Glutamatergic neuron (in vitro differentiated cells): Measurements from ENCODE around the gene FKRP. TPM values are rescaled to one million over a fixed set of nuclear protein-coding genes. Genes with fewer than 3 reads are reported as not detected.

Experiments used
- DNase-seq: peaks from one replicate; pipeline ENCODE4 v3.0.0; 2022
- H3K27ac Mint-ChIP-seq: one replicate; pipeline ENCODE4 v1.8.0; 2020; ENCODE audit warnings: mild to moderate bottlenecking, mixed read lengths, inconsistent platforms; ENCODE audit not compliant: unreplicated experiment
- H3K27me3 Mint-ChIP-seq: one replicate; pipeline ENCODE4 v1.8.0; 2020; ENCODE audit warnings: mild to moderate bottlenecking, moderate library complexity, mixed read lengths, inconsistent platforms; ENCODE audit not compliant: unreplicated experiment
- H3K36me3 Mint-ChIP-seq: one replicate; pipeline ENCODE4 v1.8.0; 2020; ENCODE audit warnings: mild to moderate bottlenecking, mixed read lengths, inconsistent platforms; ENCODE audit not compliant: unreplicated experiment
- H3K4me1 Mint-ChIP-seq: one replicate; pipeline ENCODE4 v1.8.0; 2020; ENCODE audit warnings: mild to moderate bottlenecking, low read depth, mixed read lengths, inconsistent platforms; ENCODE audit not compliant: unreplicated experiment
- H3K4me3 Mint-ChIP-seq: one replicate; pipeline ENCODE4 v1.8.0; 2020; ENCODE audit warnings: mild to moderate bottlenecking, mixed read lengths, inconsistent platforms; ENCODE audit not compliant: unreplicated experiment
- H3K9me3 Mint-ChIP-seq: one replicate; pipeline ENCODE4 v1.8.0; 2020; ENCODE audit warnings: mild to moderate bottlenecking, moderate library complexity, mixed read lengths, inconsistent platforms; ENCODE audit not compliant: unreplicated experiment
- total RNA-seq: library from RNA; stranded (reverse); fragmentation: NEBNext Ultra II Directional; extraction: Animal tissue kit (Norgen Biotek cat#: 25700); gene quantifications from one replicate; pipeline ENCODE4 v1.2.1, GENCODE V29; 2021; ENCODE audit not compliant: unreplicated experiment
- TF ChIP-seq, protein P1 (sequence below): fragments of 200-600 bp; sonication (generic); IDR thresholded peaks from one replicate; pipeline ENCODE4 v1.5.0; 2021; ENCODE audit not compliant: partially characterized antibody, unreplicated experiment

The FKRP gene
- total RNA-seq, 1 donor from 2014 or later = 46.6 TPM

DNA sequence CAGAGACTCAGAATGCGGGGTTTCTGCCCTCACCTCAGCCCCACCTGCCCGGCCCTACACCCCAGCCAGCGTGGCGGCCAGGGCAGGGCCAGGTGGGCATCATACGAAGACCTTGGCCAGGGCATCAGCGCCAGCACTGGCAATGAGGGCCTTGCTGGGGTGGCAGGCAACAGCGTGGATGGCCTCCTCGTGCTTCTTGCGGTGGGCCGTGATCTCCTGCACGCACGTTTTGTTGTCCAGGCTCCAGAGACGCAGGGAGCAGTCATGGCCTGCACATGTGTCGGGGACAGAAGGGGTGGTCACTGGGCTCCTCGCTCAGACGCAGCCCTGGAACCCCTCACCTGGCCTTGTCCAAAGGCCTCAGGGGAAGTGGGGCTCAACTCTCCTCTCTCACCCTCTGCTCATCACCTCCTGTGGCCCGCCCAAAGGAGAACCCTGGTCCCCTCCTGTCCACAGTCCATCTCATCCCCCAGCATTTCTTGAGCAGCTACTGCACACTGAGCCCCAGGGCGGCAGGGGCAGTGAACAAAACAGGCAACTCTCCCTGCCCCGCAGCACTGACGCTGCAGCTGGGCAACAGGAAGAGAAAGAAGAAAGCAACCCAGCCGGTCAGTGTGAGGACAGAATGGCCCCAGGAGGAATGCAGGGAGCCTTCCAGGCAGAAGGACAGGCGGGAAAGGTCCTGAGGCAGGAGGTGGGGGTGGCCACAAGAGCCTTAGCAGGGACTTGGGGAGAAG, 25.2 kb upstream of the FKRP start:
- DNase-seq = no peak
- Mint-ChIP-seq H3K27me3 (peaks cover 11% of the 10 kb centered on the region), H3K27ac (peak overlapping the region; percentile 60), H3K4me3 (no peak overlapping the region), H3K4me1 (peaks cover 19% of the 10 kb centered on the region), H3K9me3 (peaks cover 10% of the 10 kb centered on the region), H3K36me3 (no peaks in the 10 kb centered on the region)
- TF ChIP-seq, protein P1, sequence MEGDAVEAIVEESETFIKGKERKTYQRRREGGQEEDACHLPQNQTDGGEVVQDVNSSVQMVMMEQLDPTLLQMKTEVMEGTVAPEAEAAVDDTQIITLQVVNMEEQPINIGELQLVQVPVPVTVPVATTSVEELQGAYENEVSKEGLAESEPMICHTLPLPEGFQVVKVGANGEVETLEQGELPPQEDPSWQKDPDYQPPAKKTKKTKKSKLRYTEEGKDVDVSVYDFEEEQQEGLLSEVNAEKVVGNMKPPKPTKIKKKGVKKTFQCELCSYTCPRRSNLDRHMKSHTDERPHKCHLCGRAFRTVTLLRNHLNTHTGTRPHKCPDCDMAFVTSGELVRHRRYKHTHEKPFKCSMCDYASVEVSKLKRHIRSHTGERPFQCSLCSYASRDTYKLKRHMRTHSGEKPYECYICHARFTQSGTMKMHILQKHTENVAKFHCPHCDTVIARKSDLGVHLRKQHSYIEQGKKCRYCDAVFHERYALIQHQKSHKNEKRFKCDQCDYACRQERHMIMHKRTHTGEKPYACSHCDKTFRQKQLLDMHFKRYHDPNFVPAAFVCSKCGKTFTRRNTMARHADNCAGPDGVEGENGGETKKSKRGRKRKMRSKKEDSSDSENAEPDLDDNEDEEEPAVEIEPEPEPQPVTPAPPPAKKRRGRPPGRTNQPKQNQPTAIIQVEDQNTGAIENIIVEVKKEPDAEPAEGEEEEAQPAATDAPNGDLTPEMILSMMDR = no peak

DNA sequence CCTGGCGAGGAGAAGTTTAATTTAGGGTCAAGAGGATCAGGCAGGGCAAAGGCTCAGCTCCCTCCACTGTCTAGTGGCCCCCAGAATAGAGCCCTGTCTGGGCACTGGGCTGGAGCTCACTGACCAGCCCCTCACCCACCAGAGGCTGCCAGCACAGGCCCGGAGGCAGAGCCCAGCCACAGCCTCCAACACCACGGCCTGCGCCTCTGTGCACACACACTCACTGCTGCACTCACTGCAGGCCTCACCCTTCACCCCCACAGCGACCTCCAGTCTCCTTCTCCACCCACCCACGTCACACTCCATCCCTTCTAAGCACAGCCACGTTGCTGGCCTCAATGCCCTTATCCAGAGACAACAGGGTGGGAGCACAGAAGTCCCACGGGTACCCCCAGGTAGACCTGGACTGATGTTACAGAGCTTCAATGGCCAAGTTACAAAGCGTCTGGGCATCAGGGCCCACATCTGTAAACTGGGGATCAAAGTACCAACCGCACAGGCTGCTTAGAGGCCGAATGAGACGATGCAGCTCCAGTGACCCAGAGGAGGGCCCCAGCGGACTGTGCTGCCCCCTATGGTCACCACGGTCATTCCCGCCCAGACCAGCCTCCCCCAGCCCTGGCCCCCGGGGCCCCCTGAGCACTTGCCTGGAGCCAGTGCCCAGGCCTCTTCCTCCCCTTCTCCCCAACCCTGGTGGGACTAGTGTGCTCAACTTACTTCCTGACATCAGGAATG, 24.4 kb upstream of the FKRP start:
- peak overlapping the region; percentile 60 for H3K27ac Mint-ChIP-seq
- H3K36me3 Mint-ChIP-seq = no peaks in the 10 kb centered on the region
- no peak overlapping the region for H3K4me3 Mint-ChIP-seq
- H3K27me3 Mint-ChIP-seq = peaks cover 16% of the 10 kb centered on the region
- peak; percentile 66 for DNase-seq
- peaks cover 27% of the 10 kb centered on the region for H3K4me1 Mint-ChIP-seq
- TF ChIP-seq, protein P1 = no peak
- peaks cover 14% of the 10 kb centered on the region for H3K9me3 Mint-ChIP-seq

GRCh38 chr19:46722004-46722380, 23.9 kb upstream of the FKRP start:
- Mint-ChIP-seq H3K36me3 (no peaks in the 10 kb centered on the region), H3K4me3 (no peak overlapping the region), H3K27me3 (peaks cover 19% of the 10 kb centered on the region), H3K4me1 (peaks cover 31% of the 10 kb centered on the region), H3K9me3 (peaks cover 17% of the 10 kb centered on the region), H3K27ac (no peak overlapping the region)
- TF ChIP-seq, protein P1 = no peak
- DNase-seq = no peak

DNA sequence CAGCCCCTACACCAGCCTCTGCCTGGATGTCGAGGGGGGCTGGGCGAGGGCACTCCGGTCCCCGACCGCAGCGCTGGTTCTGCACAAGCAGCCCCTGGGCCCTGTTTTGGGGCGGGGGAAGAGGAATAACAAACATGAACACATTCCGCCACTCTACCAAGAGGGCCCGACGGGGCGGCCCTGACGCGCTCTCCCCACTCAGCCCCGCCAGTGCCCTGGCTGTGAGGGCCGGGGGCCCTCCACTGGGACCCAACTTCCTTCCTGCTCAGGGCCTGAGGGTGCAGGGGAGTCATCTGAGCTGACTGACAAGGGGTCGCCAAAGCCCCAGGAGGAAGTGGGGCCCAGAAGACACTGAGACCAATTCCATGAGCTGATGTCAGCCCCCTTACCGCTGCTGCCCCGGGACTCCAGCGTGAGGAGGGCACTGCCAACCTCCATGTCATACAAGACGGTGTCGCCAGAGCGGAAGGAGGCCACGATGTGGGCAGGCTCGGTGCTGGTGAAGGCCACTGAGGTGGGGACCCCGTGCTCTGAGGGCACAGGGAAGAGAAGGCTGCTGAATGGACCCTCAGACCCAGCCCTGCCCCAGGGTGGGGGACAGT, 23.3 kb upstream of the FKRP start:
- H3K4me1 Mint-ChIP-seq = peaks cover 36% of the 10 kb centered on the region
- H3K9me3 Mint-ChIP-seq = peaks cover 19% of the 10 kb centered on the region
- TF ChIP-seq, protein P1 = no peak
- no peaks in the 10 kb centered on the region for H3K36me3 Mint-ChIP-seq
- no peak overlapping the region for H3K27ac Mint-ChIP-seq
- H3K27me3 Mint-ChIP-seq = peaks cover 19% of the 10 kb centered on the region
- no peak overlapping the region for H3K4me3 Mint-ChIP-seq
- DNase-seq = no peak
